GM19438 (cell line): ENCODE results near the gene JUNB.
A peak's percentile ranks its signal among the peaks of the same experiment; 100 is the strongest.
"Not testable (repeated sequence)": the region's sequence is repeated elsewhere in the genome, so short reads cannot be mapped to it uniquely, and the experiment has no call there.

Experiments used
- ATAC-seq: cut with Tn5 transposase; IDR thresholded peaks from one replicate; pipeline ENCODE4 v1.9.1; 2021; ENCODE audit warnings: low read depth; ENCODE audit not compliant: unreplicated experiment

The JUNB gene

DNA sequence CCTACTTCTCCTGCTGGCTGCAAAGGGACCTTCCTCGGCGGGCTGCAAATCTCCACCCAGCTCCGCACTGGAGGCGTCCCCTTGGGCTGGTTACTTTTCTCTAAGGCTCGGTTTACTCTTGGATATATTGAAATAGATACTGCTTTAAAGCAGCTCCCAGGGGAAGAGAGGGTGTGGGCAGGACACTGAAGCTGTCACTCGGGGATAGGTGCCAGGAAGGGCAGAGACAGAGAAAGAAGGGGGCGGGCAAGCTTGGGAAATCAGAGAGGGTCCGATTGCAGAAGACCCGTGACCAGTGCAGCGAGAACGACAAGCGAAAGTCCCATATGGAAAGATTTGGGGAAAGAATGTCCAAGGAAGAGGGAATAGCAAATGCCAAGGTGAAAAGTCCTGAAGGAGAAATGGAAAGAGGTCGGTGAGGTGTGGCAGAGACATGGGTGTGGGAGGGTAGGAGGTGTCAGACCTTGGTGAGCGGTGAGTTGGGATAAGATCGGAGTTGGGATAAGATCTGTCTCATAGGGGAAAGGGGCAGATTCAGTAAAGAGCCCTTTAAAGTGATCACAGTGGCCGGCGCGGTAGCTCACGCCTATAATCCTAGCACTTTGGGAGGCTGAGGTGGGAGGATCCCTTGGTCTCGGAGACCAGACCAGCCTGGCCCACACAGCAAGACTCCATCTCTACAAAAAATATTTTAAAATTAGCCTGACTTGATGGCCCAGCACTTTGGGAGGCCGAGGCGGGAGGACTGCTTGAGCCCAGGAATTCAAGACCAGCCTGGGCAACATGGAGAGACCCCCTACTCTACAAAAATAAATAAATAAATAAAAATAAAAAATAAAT lies 11.2 kb downstream of the JUNB start:
- ATAC-seq = no peak

DNA sequence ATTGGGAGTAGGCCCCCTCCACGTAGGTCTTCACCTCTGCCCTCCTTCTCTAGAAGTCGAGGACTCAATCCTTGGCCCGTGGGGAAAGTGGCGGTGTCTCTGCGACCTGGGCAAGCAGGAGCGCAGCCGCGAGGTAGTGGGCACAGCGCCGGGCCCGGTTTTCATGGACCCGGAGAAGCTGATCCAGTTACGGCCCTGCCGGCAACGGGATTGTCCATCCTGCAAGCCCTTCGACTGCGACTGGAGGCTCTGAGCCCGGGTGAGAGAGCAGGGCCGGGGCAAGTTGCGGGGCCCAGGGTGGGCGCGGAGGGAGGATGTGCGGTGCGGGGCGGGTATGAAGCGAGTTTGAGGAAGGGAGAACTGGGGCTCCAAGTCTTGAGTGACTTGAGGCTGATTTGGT lies 12.8 kb downstream of the JUNB start:
- no peak for ATAC-seq

DNA sequence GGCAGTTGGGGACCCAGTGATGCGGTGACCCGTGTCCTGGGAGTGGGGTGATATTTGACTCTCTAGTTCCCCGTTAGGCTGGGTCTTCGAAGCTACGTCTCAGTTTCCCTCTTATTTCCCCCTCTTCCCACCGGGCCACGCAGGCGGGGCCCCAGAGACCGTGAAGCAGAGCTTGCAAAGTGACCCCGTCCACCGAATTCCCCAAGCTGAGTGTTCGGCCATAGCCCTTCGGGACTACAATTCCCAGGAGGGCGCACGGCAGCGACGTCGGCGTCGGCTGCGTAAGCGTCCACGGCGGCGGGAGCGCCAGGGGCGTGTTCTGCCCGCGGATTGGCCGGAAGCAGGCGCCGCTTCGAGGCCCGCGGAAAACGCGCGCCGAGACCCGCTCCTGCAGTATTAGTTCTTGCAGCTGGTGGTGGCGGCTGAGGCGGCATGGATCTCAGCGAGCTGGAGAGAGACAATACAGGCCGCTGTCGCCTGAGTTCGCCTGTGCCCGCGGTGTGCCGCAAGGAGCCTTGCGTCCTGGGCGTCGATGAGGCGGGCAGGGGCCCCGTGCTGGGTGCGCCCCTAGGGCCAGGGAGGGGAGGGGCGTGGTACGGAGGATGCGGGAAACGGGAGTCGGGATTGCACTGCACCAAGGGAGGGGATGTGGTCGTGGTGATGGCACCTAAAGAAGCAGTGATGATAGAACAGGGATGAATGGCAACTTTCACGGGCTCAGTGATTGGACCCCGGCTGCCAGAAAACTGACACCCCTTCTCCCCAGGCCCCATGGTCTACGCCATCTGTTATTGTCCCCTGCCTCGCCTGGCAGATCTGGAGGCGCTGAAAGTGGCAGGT lies 15.2 kb downstream of the JUNB start, which contains the start of gene RNASEH2A:
TSS of gene RNASEH2A (plus strand) at position 343 of the 840 bp plus-strand sequence. CDS start at position 433, 90 bp downstream.
- ATAC-seq = peak; percentile 60

DNA sequence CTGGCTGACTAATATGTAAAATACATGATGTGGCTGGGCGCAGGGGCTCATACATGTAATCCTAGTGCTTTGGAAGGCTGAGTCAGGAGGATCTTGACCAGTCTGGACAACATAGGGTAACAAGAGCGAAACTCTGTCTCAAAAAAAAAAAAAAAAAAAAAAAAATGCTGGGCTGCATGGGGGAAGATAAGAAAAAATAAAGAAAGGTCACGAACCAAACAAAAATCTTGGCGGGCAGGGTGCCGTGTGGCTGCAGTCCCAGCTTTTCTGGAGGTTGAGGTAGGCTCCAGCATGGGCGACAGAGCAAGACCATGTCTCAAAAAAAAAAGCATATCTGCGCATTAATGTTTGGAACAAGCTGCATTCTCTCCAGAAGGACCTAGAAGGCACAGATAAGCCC lies 23.8 kb downstream of the JUNB start:
- no peak for ATAC-seq

DNA sequence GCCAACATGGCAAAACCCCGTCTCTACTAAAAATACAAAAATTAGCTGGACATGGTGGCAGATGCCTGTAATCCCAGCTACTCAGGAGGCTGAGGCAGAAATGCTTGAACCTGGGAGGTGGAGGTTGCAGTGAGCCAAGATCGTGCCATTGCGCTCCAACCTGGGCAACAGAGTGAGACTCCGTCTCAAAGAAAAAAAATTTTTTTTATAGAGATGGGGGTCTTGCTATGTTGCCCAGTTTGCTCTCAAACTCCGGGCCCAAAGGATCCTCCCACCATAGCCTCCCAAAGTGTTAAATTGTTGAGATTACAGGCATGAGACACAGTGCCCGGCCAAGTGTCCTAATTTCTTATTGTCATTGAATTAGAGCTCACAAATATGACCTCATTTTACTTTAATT lies 25.9 kb downstream of the JUNB start:
- not testable (repeated sequence) for ATAC-seq

DNA sequence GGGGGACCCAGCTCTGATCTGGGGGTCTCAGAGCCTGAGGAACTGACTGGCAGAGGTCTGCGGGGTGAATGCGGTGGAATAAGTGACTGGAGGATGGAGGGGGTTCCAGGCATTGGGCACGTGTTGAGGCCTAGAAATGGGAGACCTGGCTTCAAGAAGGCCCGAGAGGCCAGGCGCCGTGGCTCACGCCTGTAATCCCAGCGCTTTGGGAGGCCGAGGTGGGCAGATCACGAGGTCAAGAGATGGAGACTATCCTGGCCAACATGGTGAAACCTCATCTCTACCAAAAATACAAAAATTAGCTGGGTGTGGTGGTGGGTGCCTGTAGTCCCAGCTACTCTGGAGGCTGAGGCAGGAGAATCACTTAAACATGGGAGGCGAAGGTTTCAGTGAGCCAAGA lies 26.5 kb downstream of the JUNB start:
- not testable (repeated sequence) for ATAC-seq

DNA sequence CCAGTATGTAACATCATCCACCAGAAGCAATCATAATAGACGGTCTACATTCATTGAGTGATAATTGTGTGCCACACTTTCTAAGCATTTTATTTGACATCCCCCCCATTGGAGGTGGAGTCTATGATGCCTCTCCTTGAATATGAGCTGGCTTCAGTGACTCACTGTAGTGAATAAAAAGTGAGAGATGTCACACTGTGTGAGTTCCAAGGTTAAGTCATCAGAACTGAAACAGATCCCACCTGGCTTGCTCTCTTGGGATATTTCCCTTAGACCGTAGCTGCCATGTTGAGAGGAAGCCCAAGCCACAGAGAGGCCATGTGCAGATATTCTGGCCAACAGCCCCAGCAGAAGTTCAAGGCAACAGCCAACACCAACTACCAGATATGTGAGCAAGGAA lies 30.5 kb downstream of the JUNB start:
- no peak for ATAC-seq

DNA sequence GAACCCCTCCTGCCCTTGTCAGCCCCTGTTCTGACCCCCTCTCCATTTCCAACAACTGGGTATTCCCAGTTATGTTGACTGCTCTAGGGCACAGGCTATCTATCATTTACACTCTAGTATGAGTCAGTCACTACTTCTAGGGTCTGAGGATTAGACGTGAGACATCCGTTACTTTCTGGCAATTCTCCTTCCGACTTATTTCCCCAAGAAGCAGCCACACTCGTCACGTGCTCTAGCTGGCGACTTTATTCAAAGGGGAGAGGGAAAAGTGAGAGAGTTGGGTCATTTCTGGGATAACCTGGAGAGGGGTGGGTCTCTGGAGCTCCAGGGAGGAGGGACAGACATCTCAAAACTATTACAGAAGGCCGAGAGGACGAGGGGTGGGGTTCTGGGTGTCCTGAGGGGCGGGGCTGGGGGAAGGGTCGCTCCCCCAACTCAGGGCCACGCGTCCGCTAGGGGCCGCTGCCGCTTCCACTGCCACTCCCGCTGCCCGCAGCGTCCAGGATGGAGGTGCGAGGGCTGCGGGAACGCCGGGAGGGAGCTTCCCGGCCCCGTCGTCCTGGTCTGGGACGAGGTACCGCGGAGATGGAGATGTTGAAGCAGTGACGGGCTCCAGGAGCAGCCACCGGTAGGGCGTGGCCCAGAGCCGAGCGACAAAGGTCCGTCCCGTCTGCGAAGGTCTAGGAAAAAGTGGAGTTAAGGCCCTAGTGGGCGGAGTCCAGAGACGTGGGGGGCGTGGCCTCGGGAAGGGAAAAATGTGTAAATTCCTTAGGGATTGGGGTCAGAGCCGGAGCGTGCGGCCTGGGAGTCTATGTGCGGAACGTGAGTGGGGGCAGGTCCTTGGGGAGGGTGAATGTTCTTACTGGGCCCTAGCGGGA lies 34.2 kb downstream of the JUNB start:
- no peak for ATAC-seq

DNA sequence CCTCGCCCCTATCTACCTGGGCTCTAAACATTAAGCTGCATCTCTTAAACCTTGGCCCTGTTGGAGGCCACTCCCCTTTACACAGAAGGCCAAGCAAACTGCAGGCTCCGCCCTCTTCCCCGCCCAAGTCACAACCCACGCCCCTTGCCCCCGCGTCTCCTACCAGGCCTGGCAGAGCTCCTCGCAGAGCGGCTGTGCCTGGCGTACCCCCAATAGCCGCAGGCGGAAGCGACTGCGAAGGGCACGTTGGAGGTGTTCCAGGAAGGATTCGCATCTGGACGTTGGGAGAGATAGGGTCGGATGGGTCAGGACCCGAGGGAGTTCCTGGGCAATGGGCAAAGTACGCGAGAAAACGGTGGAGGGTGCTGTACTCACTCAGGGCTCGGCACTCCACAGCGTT lies 37.2 kb downstream of the JUNB start:
- no peak for ATAC-seq

DNA sequence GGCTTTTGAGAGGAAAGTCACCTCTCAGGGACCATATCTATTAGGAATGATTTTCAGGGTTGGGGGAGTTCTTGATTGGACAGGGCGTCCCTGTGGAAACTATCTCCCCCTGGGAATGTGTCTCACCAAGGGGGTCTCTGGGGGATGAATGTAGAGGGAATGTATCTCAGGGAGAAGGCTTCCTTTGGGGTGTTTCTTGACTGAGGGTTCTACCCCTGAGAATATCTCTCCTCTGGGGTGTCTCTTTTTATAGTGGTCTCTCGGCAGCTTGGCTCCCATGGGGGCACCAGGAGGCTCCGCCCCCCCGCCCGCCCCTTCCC lies 42.1 kb downstream of the JUNB start:
- no peak for ATAC-seq

DNA sequence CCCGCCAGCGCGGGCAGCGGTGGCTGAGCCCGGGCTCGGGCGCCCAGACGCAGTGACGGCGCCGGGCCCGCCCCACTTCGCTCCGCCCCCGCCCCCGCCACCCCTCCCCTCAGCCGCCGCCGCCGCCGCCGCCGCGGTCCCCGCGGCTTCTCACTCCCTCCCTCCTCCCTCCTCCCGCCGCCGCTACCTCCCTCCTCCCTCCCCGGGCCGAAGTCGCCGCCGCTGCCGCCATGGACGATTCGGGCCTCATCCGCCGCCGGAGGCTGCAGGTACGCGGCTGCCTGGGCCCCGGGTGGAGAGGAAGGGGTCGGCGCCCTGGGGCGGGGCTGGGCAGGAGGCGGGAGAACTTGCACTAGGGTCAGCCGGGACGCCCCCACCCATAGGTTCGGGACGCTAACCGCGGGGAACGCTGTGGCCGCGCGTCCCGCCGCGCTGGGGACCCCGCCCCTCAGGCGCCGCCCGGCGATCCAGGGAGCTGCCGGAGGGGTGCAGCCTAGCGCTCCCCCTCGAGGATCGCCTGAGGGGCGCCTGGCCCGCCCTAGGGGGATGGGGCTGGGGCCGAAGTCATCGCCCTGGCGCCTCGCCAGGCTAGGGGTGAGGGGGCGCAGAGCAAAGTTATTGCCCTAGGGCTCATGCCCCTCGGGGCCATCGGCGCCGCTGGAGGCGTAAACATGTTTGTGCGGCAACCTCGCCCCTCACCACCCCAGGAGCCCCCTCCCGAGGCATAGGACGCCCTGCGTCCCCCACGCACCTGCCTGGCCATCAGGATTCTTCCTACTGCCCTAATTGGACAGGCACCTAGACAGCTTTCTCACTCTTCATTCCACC lies 42.7 kb downstream of the JUNB start:
- ATAC-seq = no peak

DNA sequence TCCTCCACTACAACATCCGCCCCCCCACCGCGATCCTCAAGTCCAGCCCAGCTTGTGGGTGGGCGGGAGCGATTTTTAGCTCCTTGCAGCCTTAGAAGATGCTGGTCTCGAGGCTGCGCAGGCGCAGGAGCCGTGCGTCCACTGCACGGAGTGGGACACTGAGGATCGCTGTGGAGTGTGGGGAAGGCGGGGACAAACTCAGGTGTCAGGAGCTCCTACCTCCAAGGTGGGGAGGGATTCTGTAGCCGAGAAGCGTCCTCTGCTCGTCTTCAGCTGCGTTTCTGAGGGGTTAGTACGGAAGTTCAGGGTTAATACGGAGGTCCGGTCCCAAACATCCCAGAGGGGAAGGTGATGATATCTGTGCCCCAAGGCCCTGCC lies 43.3 kb downstream of the JUNB start, which contains the start of gene RTBDN:
TSS of gene RTBDN (minus strand) at position 14 of the 378 bp plus-strand sequence. CDS start 4,600 bp downstream, outside the sequence.
- ATAC-seq = no peak

DNA sequence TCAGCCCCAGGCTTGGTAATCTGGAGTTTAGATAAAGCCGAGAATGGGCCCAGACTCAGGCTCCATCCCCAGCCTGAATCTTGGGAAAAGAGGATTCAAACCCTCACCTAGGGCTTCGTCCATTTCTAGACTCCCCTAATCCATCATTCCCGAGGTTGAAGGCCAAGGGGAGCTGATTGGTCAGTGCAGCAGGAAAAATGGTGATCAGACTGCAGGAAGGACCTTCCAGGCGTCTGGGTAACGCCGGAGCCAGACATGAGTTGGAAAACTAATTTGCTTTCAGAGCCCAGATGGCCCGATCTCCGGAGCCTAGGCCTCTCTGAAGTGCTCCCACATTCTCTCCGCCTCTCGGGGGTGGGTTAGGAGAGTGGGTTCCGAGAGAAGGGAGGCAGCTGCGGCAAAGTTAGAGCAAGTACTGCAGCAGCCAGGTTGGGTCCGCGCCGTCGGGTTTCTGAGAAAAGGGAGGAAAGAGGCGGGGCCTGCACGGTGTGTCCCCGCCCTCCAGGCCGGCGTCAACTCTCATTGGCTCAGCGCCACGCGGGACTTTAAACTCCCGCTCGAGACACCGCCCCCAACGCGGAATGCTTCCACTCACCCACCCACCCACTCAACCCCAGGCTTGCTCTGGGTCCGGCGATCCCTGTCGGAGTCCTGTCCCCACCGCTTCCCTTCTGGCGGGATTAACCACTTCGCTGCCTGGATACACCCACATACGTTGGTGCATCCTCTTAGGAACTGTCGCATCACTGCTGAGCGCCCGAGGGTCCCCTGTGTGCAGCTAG lies 43.9 kb downstream of the JUNB start:
- ATAC-seq = no peak

DNA sequence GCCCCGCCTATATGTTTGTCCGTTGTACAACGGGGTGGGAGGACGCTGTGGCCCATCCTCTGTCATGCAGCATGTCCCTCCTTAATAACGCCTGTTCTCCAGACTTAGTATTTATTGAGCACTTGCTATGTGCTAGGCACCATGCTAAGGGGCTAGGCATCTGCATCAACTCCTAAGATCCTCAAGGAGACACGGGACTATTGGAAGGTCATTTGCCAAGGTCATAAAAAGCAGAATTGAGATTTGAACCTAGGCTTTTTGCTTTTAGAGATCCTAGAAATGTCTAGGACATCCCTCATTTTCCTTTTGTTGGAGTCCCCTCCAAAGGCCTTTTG lies 45.2 kb downstream of the JUNB start:
- no peak for ATAC-seq

DNA sequence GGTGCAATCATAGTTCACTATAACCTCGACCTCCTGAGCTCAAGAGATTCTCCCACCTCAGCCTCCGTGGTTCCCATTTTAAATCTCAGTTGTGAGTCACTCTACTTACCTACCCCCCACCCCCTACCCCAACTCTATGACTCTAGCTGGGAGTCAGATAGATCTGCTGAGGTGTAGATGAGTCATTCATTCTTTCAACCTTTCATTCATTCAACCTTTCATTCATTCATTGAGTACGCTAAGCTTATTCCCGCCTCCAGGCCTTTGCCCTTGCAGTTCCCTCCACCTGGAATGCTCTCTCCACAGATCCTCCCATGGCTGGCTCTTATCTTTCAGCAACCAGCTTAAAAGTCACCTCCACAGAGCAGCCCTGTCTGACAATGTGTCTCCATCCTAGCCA lies 45.9 kb downstream of the JUNB start:
- no peak for ATAC-seq

DNA sequence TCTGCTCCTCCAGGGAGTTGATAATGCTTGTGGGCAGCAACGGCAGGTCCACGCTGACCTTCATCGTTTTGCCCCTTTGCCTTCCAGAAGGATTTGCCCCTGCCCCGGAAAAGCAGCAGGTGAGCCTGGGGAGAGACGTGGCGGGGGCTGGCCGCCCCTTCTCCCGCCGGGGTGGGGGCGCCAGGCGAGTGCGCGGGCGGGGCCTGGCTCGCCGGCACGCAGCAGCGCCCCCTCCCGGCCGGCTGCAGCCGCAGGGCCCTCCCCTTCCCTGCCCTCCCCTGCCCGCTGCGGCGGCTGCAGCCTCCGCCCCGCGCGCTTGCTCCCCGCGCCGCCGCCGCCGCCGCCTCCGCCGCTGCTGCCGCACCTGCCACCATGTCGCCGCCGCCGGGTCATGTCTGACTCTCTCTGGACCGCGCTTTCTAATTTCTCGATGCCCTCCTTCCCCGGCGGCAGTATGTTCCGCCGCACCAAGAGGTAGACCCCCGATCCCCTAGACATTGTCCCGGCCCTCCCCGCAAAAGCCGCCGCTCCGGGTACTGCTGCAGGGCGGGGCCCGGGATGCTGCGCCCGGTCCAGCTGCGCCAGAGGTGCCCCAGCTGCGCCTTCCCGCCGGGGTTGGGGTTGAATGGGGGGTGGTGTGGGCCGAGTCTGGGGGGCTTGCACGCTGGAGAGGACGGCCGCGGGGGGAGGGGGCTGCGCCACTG lies 47.0 kb downstream of the JUNB start, which contains the start of gene MAST1:
TSS of gene MAST1 (plus strand) at position 334 of the 704 bp plus-strand sequence. CDS start at position 392, 58 bp downstream.
- ATAC-seq = no peak

DNA sequence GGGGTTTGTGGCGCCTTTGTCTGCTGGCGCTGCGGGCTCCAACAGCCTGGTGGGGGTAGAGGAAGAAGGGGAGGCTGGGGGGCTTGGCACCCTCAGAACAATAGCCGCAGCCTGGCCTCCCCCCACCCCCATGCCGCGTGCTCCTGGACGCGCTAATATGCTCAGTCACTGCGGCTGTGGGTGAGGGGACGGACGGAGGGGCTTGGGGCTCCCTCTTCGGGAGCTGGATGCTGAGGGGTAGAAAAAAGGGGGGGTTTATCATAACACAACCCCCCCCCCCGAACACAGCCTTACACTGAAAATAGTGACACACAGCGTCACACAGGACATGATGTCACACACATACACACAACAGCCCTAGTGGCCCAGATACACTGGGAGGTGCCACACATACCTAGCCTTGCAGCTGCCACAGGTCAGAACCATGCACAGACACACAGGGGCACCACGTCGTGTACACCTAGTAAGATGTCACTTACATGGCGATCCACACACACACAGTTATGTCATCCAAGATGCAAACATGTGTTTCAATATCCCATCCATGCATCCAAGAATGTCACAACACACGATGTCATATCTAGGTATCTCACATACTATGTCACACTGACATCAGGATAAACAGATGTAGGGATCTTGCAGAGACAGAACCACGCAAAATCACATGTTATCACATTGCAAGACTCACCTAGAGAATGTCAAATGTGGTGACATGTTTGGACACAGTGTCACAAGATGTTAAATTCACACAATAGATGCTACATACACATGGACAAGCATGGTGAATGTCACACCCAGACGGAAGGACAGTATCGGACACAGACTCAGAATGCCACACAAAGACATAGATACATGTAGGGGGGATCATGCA lies 47.8 kb downstream of the JUNB start:
- no peak for ATAC-seq
